K562 (cell line): ENCODE results near the gene NAXE. TPM values are rescaled to one million over a fixed set of nuclear protein-coding genes. Genes with fewer than 3 reads are reported as not detected.

Source experiments
- ATAC-seq: fragments of 200-7000 bp; cut with Tn5 transposase; 3 replicates; pipeline ENCODE4 v1.9.1; 2020; ENCODE audit warnings: moderate library complexity
- BruUV-seq: library from RNA; stranded (reverse); fragments of 400-500 nt; replicated peaks from 2 replicates; lab custom pipeline; 2021; lab: Mats Ljungman, UMichigan
- CTCF ChIA-PET: fragments of 300-600 bp; formaldehyde crosslinking; extraction: SDS; loops from one replicate; lab custom pipeline; 2021; ENCODE audit warnings: low intra/inter-chr PET ratio; lab: Yijun Ruan, JAX
- POLR2A ChIA-PET: fragments of 300-600, 350-650 bp; sonication (Branson Sonifier 250); formaldehyde crosslinking; extraction: SDS; loops from one replicate; lab custom pipeline; 2021; ENCODE audit warnings: antibody characterized with exemption, inconsistent platforms; lab: Yijun Ruan, JAX
- DNase-seq, 4 experiments: peaks; one replicate each; pipeline versions ENCODE4 v3.0.0 to v3.0.0-alpha.2; 2011 to 2018; ENCODE audit warnings: low spot score in 3 of 4, mixed read lengths in 3 of 4; ENCODE audit errors: extremely low read depth in 1 of 4
- FAIRE-seq: peaks from 2 replicates; lab custom pipeline; 2011; peaks lifted over from hg19 to GRCh38; lab: Jason Lieb, UNC
- H2AFZ ChIP-seq: 2 replicates; pipeline ENCODE4 v1.6.0; 2011; ENCODE audit warnings: low read depth, low read length, control low read depth, inconsistent platforms
- H3K27ac ChIP-seq: fragments of 200-600 bp; 3 replicates; pipeline ENCODE4 v1.8.0; 2011; ENCODE audit warnings: low read depth, mild to moderate bottlenecking, control low read depth, inconsistent platforms, low read length, moderate library complexity, mixed read lengths; ENCODE audit errors: extremely low read depth
- H3K27me3 ChIP-seq, 2 experiments: fragments of 300-600 bp in 1 of 2; 2 replicates in 1 of 2; 3 replicates in 1 of 2; pipeline versions ENCODE4 v1.6.0 to v1.8.0; 2011; ENCODE audit warnings: inconsistent platforms in 2 of 2, low read length in 2 of 2, mild to moderate bottlenecking in 1 of 2, mixed read lengths in 1 of 2, moderate library complexity in 1 of 2; ENCODE audit not compliant: control insufficient read depth in 2 of 2, insufficient read depth in 2 of 2
- H3K36me3 ChIP-seq: fragments of 300-600 bp; 3 replicates; pipeline ENCODE4 v1.8.0; 2011; ENCODE audit warnings: mild to moderate bottlenecking, low read length, inconsistent platforms; ENCODE audit not compliant: control insufficient read depth, insufficient read depth
- H3K4me1 ChIP-seq, 2 experiments: fragments of 200-600 bp in 1 of 2; replicated peaks in 1 of 2; 2 replicates in 1 of 2; 3 replicates in 1 of 2; pipeline versions ENCODE4 v1.5.1 to v1.8.0; 2011; ENCODE audit warnings: inconsistent platforms in 2 of 2, low read length in 2 of 2, mild to moderate bottlenecking in 1 of 2, mixed read lengths in 1 of 2, moderate library complexity in 1 of 2; ENCODE audit not compliant: control insufficient read depth in 2 of 2, insufficient read depth in 2 of 2
- H3K4me2 ChIP-seq: 2 replicates; pipeline ENCODE4 v1.6.1; 2011; ENCODE audit warnings: low read length, control low read depth, inconsistent platforms, mixed read lengths; ENCODE audit not compliant: insufficient read depth
- H3K4me3 ChIP-seq: fragments of 200-600 bp; sonication (generic), shearing (Covaris generic); 2 replicates; pipeline ENCODE4 v1.5.1; 2016; ENCODE audit warnings: control low read depth, inconsistent platforms
- H3K79me2 ChIP-seq: fragments of 200-600 bp; 3 replicates; pipeline ENCODE4 v1.8.0; 2011; ENCODE audit warnings: low read length, inconsistent platforms; ENCODE audit not compliant: control insufficient read depth, insufficient read depth
- H3K9ac ChIP-seq, 2 experiments: 2 replicates each; pipeline versions ENCODE4 v1.6.0 to v1.6.1; 2011; ENCODE audit warnings: low read depth in 2 of 2, low read length in 2 of 2, control low read depth in 1 of 2, inconsistent platforms in 1 of 2, mild to moderate bottlenecking in 1 of 2, mixed read lengths in 1 of 2; ENCODE audit not compliant: insufficient read depth in 1 of 2
- H3K9me1 ChIP-seq: one replicate; pipeline ENCODE4 v1.6.0; 2011; ENCODE audit warnings: inconsistent platforms, mild to moderate bottlenecking, low read length, moderate library complexity; ENCODE audit not compliant: control insufficient read depth, insufficient read depth
- H3K9me3 ChIP-seq: replicated peaks from 2 replicates; pipeline ENCODE4 v1.5.1; 2011; ENCODE audit warnings: low read depth, low read length, inconsistent platforms; ENCODE audit not compliant: control insufficient read depth, insufficient read depth
- H4K20me1 ChIP-seq: replicated peaks from 2 replicates; pipeline ENCODE4 v1.6.1; 2011; ENCODE audit warnings: low read length, inconsistent platforms, mixed read lengths; ENCODE audit not compliant: control insufficient read depth, insufficient read depth
- ARID3A ChIP-seq: IDR thresholded peaks from 2 replicates; pipeline ENCODE4 v1.6.1; 2012; ENCODE audit warnings: low read depth, low read length, improper control_type of control experiment, borderline replicate concordance
- CTCF ChIP-seq, 3 experiments: IDR thresholded peaks in 2 of 3; conservative IDR thresholded peaks in 1 of 3; 2 replicates each; pipeline ENCODE4 v1.5.1; 2011 to 2012; ENCODE audit warnings: low read length in 3 of 3, mild to moderate bottlenecking in 3 of 3, control low read depth in 2 of 3, improper control_type of control experiment in 1 of 3, inconsistent platforms in 1 of 3, low read depth in 1 of 3, mixed read lengths in 1 of 3, moderate library complexity in 1 of 3; ENCODE audit not compliant: insufficient read depth in 2 of 3
- GATAD2A ChIP-seq: fragments of 450-650 bp; IDR thresholded peaks from 2 replicates; pipeline ENCODE4 v1.6.1; 2017
- RAD21 ChIP-seq, 2 experiments: fragments of 250-450 bp in 1 of 2; fragments of 450-650 bp in 1 of 2; sonication (Bioruptor Pico) in 1 of 2; formaldehyde crosslinking in 1 of 2; IDR thresholded peaks in 1 of 2; conservative IDR thresholded peaks in 1 of 2; 2 replicates each; pipeline versions ENCODE4 v1.4.0 to v1.8.0; 2020 to 2022; ENCODE audit warnings: mild to moderate bottlenecking in 2 of 2, moderate library complexity in 1 of 2
- SMC3 ChIP-seq: conservative IDR thresholded peaks from 2 replicates; pipeline ENCODE4 v1.6.1; 2011; ENCODE audit warnings: low read depth, low read length, improper control_type of control experiment; ENCODE audit not compliant: insufficient read depth
- ZBTB7A ChIP-seq: IDR thresholded peaks from 2 replicates; pipeline ENCODE4 v1.6.1; 2011; ENCODE audit warnings: low read depth, mild to moderate bottlenecking, low read length, moderate library complexity, borderline replicate concordance; ENCODE audit not compliant: control insufficient read depth
- ZEB2 ChIP-seq: fragments of 450-650 bp; IDR thresholded peaks from 2 replicates; pipeline ENCODE4 v1.6.1; 2016
- ZNF184 ChIP-seq: sonication (generic); formaldehyde crosslinking; IDR thresholded peaks from 2 replicates; pipeline ENCODE4 v1.5.0; 2020; ENCODE audit warnings: missing genetic modification reagents
- ZNF764 ChIP-seq: fragments of 250-450 bp; sonication (Bioruptor Pico); IDR thresholded peaks from 2 replicates; pipeline ENCODE4 v1.4.0; 2020; ENCODE audit warnings: low read depth, mild to moderate bottlenecking, moderate library complexity
- WGBS: fragments of 100-300 bp; shearing (Covaris generic); methylation state at CpG from one replicate; pipeline ENCODE4 v1.1.6; 2016; ENCODE audit warnings: low coverage, mixed read lengths; ENCODE audit not compliant: insufficient coverage; ENCODE audit errors: missing lambda C conversion rate; 5-methylcytosine and 5-hydroxymethylcytosine counted together
- in situ Hi-C: fragments of 300-500 bp; cut with MboI; formaldehyde crosslinking; loops from 4 replicates; pipeline ENCODE4 v1.15.0; 2018; ENCODE audit warnings: inconsistent platforms, mixed read lengths
- intact Hi-C: fragments of 100-400 bp; cut with micrococcal nuclease; formaldehyde crosslinking; loops from 2 replicates; pipeline ENCODE4 v1.14.2; 2022
- polyA plus RNA-seq, 8 experiments: library from polyadenylated mRNA; depleted of rRNA in 4 of 8; stranded (reverse) in 5 of 8; unstranded in 3 of 8; fragments of >200 nt; fragmentation: Nextera tagmentation in 2 of 8; fragmentation: Illumina TruSeq in 1 of 8; extraction: Ambion mirVana in 2 of 8; extraction: Trizol in 1 of 8; gene quantifications; 2 replicates each; pipeline versions ENCODE4 v1.2.1 to v1.2.3, GENCODE V29; 2011 to 2014; ENCODE audit warnings: inconsistent platforms in 1 of 8, missing spikeins in 1 of 8
- total RNA-seq, 7 experiments: library from RNA; depleted of rRNA in 6 of 7; stranded (reverse); fragments of >200 nt in 6 of 7; fragmentation: Illumina TruSeq in 2 of 7; extraction: Trizol in 2 of 7; gene quantifications; 2 replicates each; pipeline versions ENCODE4 v1.2.1 to v1.2.3, GENCODE V29; 2011 to 2021; ENCODE audit warnings: low replicate concordance in 1 of 7
- TF ChIP-seq, protein P1 (sequence below): IDR thresholded peaks from 2 replicates; pipeline ENCODE4 v1.6.1; 2011; ENCODE audit warnings: borderline replicate concordance, low read depth, mild to moderate bottlenecking, moderate library complexity, low read length; ENCODE audit not compliant: insufficient read depth, poor library complexity, severe bottlenecking

The NAXE gene
- total and polyA plus RNA-seq, 9 of the 15 experiments (the other 6 are each of a cell fraction or from before 2014, with no cell fraction given), result 27.3 to 137 (median 90.0) TPM

DNA sequence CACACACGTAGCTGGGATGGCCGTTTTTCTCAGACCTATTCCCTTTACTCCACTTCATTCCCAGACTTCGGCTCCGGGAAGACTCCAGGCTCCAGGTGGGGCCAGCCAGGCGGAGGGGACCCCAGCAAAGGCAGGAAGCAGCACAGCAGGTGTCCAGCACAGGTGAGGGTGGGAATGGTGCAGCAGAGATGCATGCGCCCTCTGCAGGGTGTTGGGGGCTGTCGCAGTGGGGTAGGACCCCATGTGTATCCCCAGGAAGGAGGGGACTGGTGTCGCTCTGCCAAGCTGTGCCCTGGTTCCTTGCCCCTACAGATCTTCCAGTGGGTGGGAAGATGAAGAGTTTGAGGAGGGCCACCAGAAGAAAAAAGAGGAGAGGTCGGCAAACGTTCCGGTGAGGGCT, 6.8 kb upstream of the NAXE start:
- peak; percentile 45 to 63 (median 60) for DNase-seq
- CTCF ChIA-PET, result interaction anchor here (0.6 to 4.6 kb wide), 5 partner anchors 19 to 344 kb away, joined by 4 to 77 read pairs (median 12); no protein-coding TSS in a partner anchor
- intact Hi-C loops, result loop anchor here (1.0 to 2.0 kb wide), 2 partner anchors 23 to 128 kb away; no protein-coding TSS in a partner anchor
- peaks cover 0 to 10% of the 10 kb centered on the region in 2 experiments; a peak in 3 of 5 replicates for H3K4me1 ChIP-seq
- no peak overlapping the region for H3K27ac ChIP-seq
- TF ChIP-seq SMC3, result peak; percentile 23; the same call in 1 of the 2 replicates
- TF ChIP-seq ARID3A, result no peak
- TF ChIP-seq CTCF (IDR thresholded peaks at IDR 0.05 in 2 of 3, conservative IDR thresholded peaks at IDR 0.05 in 1 of 3; ENCODE audit: insufficient read depth in 2 of 3, low read depth in 1 of 3, low read length in 3 of 3), result peak; percentile 54 to 76 (median 72)
- peak; percentile 58; the same call in 1 of the 2 replicates for TF ChIP-seq ZEB2
- TF ChIP-seq, protein P1, sequence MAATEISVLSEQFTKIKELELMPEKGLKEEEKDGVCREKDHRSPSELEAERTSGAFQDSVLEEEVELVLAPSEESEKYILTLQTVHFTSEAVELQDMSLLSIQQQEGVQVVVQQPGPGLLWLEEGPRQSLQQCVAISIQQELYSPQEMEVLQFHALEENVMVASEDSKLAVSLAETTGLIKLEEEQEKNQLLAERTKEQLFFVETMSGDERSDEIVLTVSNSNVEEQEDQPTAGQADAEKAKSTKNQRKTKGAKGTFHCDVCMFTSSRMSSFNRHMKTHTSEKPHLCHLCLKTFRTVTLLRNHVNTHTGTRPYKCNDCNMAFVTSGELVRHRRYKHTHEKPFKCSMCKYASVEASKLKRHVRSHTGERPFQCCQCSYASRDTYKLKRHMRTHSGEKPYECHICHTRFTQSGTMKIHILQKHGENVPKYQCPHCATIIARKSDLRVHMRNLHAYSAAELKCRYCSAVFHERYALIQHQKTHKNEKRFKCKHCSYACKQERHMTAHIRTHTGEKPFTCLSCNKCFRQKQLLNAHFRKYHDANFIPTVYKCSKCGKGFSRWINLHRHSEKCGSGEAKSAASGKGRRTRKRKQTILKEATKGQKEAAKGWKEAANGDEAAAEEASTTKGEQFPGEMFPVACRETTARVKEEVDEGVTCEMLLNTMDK, result peak; percentile 6
- TF ChIP-seq RAD21 (CRISPR knock-in tag; conservative IDR thresholded peaks at IDR 0.05 in 1 of 2, IDR thresholded peaks at IDR 0.05 in 1 of 2), result peak in 1 of 2 experiments; percentile 29; a peak in 2 of 4 replicates
- no peak for TF ChIP-seq ZNF184 (CRISPR knock-in tag)
- TF ChIP-seq ZBTB7A, result peak; percentile 67; the same call in 1 of the 2 replicates
- no peak for TF ChIP-seq GATAD2A
- no peak for TF ChIP-seq ZNF764 (CRISPR knock-in tag)
- TF ChIP-seq, all 486 proteins: peak for 6
- no peak for FAIRE-seq
- Histone ChIP-seq H3K36me3 (no peaks in the 10 kb centered on the region), H3K9ac (no peak overlapping the region), H3K9me3 (no peaks in the 10 kb centered on the region), H4K20me1 (no peaks in the 10 kb centered on the region), H3K9me1 (no peaks in the 10 kb centered on the region), H3K4me2 (no peak overlapping the region), H2AFZ (peak overlapping the region; percentile 63; the same call in 1 of the 2 replicates), H3K4me3 (no peak overlapping the region), H3K27me3 (no peaks in the 10 kb centered on the region), H3K79me2 (no peaks in the 10 kb centered on the region)
- peak; percentile 89 for ATAC-seq
- 26% methylated on average over 11 of the region's 11 CpGs for WGBS
- in situ Hi-C loops, result no loop called here
- no TSS peak for BruUV-seq
- POLR2A ChIA-PET, result interaction anchor here (0.7 kb wide), 1 partner anchor 49 kb away, joined by 4 read pairs; no protein-coding TSS in a partner anchor
